GM19351 (cell line): Measurements from ENCODE around the gene KLHL28.

Source experiments
- ATAC-seq: cut with Tn5 transposase; IDR thresholded peaks from one replicate; pipeline ENCODE4 v1.9.1; 2021; ENCODE audit warnings: mild to moderate bottlenecking, moderate library complexity; ENCODE audit not compliant: unreplicated experiment

Gene KLHL28

GRCh38 chr14:44961554-44962333 is at the start of gene KLHL28, which contains the start of gene TOGARAM1:
TSS of gene KLHL28 (minus strand) at chr14:44961947. CDS start at chr14:44945928, 16,019 bp downstream.
TSS of gene TOGARAM1 (plus strand) at chr14:44962190. CDS start at chr14:44962422, 232 bp downstream.
- ATAC-seq, result peak; percentile 84

GRCh38 chr14:45003924-45004323 is 42.2 kb upstream of the KLHL28 start:
- ATAC-seq, result no peak

GRCh38 chr14:44995770-44996294 is 34.1 kb upstream of the KLHL28 start:
- ATAC-seq, result no peak

- no peak for ATAC-seq
These were observed 33.4 kb upstream of the KLHL28 start for GRCh38 chr14:44995196-44995595.

- ATAC-seq, result no peak
These were observed 28.8 kb upstream of the KLHL28 start for GRCh38 chr14:44990533-44990932.

- no peak for ATAC-seq
These were observed 28.0 kb upstream of the KLHL28 start for GRCh38 chr14:44989497-44990440.

- ATAC-seq, result no peak
These were observed 26.9 kb upstream of the KLHL28 start for GRCh38 chr14:44988694-44989093.

- no peak for ATAC-seq
These were observed 20.8 kb upstream of the KLHL28 start for GRCh38 chr14:44982594-44982993.

GRCh38 chr14:44981198-44981597 is 19.5 kb upstream of the KLHL28 start:
- no peak for ATAC-seq

- ATAC-seq, result no peak
These were observed 18.1 kb upstream of the KLHL28 start for GRCh38 chr14:44979740-44980356.

- no peak for ATAC-seq
These were observed 17.5 kb upstream of the KLHL28 start for GRCh38 chr14:44979273-44979672.

GRCh38 chr14:44971459-44971858 is 9.7 kb upstream of the KLHL28 start:
- ATAC-seq, result no peak

- no peak for ATAC-seq
These were observed 9.2 kb upstream of the KLHL28 start for GRCh38 chr14:44970907-44971306.

GRCh38 chr14:44968714-44969113 is 7.0 kb upstream of the KLHL28 start:
- ATAC-seq, result no peak

- ATAC-seq, result no peak
These were observed 5.0 kb upstream of the KLHL28 start for GRCh38 chr14:44966601-44967336.

- no peak for ATAC-seq
These were observed 2.1 kb upstream of the KLHL28 start for GRCh38 chr14:44963775-44964380.

GRCh38 chr14:44963044-44963528 is 1.3 kb upstream of the KLHL28 start:
- no peak for ATAC-seq

- peak; percentile 27 for ATAC-seq
These were observed 742 bp upstream of the KLHL28 start for GRCh38 chr14:44962334-44963043.

- ATAC-seq, result peak; percentile 21
These were observed 595 bp downstream of the KLHL28 start for GRCh38 chr14:44961151-44961553.
